Epithelial cell of proximal tubule (primary cell): Measurements from ENCODE around the gene SRPRB. TPM values are rescaled to one million over a fixed set of nuclear protein-coding genes. Genes with fewer than 3 reads are reported as not detected.

Experiments used
- DNase-seq: peaks from one replicate; pipeline ENCODE4 v3.0.0-alpha.2; 2011; ENCODE audit warnings: low read depth
- H3K4me3 ChIP-seq: 2 replicates; pipeline ENCODE4 v1.5.1; 2011; ENCODE audit warnings: low read depth, mild to moderate bottlenecking, low read length
- total RNA-seq: library from RNA; depleted of rRNA; stranded (reverse); fragments of >200 nt; gene quantifications from 2 replicates; pipeline ENCODE4 v1.2.3, GENCODE V29; 2015
- TF ChIP-seq, protein P1 (sequence below): conservative IDR thresholded peaks from 2 replicates; pipeline ENCODE4 v1.5.1; 2012; ENCODE audit warnings: low read depth, mild to moderate bottlenecking, low read length

Gene SRPRB
- total RNA-seq, 1 donor from 2014 or later = 18.7 TPM

DNA sequence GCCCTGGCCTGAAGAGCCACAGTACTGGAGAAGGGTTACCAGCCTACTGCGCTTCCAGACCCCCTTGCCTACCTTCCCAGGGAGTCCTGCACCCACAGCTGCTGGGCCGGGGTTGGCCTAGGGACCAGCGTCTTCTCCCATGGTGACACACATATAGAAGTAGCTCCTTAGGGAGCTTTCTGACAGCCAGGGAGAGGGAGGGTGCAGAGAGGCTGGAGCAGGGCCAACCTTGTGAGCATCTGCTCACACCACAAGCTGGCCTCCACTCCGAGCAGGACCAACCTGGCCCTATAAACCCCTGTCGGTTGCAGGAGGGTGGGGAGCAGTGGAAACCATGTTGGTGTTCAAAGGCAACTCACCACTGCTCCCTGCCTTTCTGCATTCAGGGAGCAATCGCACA lies 35.2 kb downstream of the SRPRB start:
- TF ChIP-seq, protein P1, sequence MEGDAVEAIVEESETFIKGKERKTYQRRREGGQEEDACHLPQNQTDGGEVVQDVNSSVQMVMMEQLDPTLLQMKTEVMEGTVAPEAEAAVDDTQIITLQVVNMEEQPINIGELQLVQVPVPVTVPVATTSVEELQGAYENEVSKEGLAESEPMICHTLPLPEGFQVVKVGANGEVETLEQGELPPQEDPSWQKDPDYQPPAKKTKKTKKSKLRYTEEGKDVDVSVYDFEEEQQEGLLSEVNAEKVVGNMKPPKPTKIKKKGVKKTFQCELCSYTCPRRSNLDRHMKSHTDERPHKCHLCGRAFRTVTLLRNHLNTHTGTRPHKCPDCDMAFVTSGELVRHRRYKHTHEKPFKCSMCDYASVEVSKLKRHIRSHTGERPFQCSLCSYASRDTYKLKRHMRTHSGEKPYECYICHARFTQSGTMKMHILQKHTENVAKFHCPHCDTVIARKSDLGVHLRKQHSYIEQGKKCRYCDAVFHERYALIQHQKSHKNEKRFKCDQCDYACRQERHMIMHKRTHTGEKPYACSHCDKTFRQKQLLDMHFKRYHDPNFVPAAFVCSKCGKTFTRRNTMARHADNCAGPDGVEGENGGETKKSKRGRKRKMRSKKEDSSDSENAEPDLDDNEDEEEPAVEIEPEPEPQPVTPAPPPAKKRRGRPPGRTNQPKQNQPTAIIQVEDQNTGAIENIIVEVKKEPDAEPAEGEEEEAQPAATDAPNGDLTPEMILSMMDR = no peak
- no peak overlapping the region for H3K4me3 ChIP-seq
- no peak for DNase-seq

DNA sequence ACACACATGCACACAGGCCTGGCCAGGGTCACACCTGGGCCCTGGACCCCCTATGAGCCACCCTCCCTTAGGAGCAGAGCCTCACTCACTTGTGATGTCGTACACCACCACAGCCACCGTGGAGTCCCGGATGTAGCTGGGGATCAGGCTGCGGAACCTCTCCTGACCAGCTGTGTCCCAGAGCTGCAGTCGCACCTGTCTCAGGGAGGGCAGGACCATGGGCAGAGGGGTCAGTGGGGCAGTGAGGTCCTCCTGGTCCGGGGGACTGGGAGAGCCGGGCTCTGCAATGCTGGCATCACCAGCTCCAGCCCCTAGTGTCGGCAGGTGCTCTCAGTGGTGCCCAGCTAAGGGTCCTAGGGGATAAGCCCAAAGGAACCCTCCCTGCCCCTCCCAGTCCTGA lies 35.6 kb downstream of the SRPRB start:
- TF ChIP-seq, protein P1 = no peak
- no peak for DNase-seq
- H3K4me3 ChIP-seq = no peak overlapping the region

DNA sequence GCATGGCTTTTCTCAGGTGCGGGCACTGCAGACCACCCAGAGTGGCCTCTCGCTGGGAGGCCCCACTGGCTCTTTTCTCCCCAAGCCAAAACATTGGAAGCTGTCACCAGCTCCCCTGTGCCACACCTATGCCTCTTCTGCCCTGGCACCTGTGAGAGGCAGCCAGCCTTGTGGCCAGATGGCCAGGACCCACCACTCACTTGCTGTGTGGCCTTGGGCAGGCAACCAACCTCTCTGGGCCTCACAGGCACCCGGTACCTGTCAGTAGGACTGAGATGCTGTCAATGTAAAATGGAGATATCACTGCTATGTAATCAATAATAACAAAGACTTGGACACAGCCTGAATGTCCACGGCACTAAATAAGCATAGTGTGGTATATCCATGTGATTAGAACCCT lies 36.5 kb downstream of the SRPRB start:
- no peak overlapping the region for H3K4me3 ChIP-seq
- no peak for DNase-seq
- TF ChIP-seq, protein P1 = no peak

GRCh38 chr3:133843634-133844033 lies 38.0 kb downstream of the SRPRB start:
- H3K4me3 ChIP-seq = no peak overlapping the region
- DNase-seq = no peak
- TF ChIP-seq, protein P1 = no peak

DNA sequence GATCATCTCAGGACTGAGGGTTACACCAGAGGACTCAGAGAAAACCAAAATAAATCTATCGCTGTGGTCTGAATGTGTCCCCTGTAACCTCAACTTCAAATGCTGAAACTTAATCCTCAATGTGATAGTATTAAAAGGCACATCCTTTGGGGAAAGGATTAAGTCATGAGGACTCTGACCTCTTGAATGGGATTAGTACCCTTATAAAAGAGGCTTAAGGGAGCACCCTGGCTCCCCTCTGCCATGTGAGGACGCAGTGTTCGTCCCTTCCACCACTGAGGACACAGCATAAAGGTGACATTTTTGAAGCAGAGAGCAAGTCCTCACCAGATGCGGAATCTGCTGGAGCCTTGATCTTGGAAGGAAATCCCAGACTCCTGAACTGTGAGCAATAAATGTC lies 39.5 kb downstream of the SRPRB start:
- TF ChIP-seq, protein P1 = no peak
- H3K4me3 ChIP-seq = no peak overlapping the region
- no peak for DNase-seq

DNA sequence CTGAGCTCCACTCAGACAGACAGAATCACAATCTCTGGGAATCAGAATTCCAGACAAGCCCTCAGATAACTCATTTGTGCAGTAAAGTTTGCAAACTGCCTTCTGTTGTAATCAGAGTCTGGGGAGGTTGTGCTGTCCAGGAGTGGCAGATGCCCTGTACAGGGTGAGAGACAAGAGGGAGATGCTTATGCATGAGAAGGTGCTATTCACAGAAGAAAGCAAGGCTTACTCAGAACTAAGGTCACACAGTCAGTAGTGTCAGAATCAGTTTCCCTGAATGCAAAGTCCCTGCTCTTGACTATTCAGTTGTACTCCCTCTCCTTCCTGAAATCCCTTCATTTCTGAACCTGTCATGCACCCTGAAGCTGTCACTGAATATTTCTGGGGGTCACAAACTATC lies 43.7 kb downstream of the SRPRB start:
- no peak overlapping the region for H3K4me3 ChIP-seq
- TF ChIP-seq, protein P1 = no peak
- no peak for DNase-seq

- DNase-seq = no peak
- H3K4me3 ChIP-seq = no peak overlapping the region
- TF ChIP-seq, protein P1 = no peak
Observed at GRCh38 chr3:133850034-133850433, 44.4 kb downstream of the SRPRB start.
